Muscle layer of colon (tissue), 2 donors: ENCODE measurements around the gene CDX1.

Experiments used
- H3K27ac ChIP-seq: one replicate; pipeline ENCODE4 v1.7.0; 2013; ENCODE audit warnings: low read depth, mild to moderate bottlenecking, low read length, moderate library complexity
- H3K27me3 ChIP-seq, 2 donors: one replicate each; pipeline ENCODE4 v1.7.0; 2013; ENCODE audit warnings: low read length in 2 of 2, mild to moderate bottlenecking in 2 of 2; ENCODE audit not compliant: insufficient read depth in 2 of 2, control insufficient read depth in 1 of 2
- H3K36me3 ChIP-seq: one replicate; pipeline ENCODE4 v1.7.0; 2013; ENCODE audit warnings: mild to moderate bottlenecking, low read length; ENCODE audit not compliant: insufficient read depth
- H3K4me1 ChIP-seq: one replicate; pipeline ENCODE4 v1.7.0; 2013; ENCODE audit warnings: mild to moderate bottlenecking, low read length; ENCODE audit not compliant: insufficient read depth
- H3K4me3 ChIP-seq, 2 donors: one replicate each; pipeline ENCODE4 v1.7.0; 2013; ENCODE audit warnings: low read length in 2 of 2, low read depth in 1 of 2, mild to moderate bottlenecking in 1 of 2, moderate library complexity in 1 of 2
- H3K9ac ChIP-seq: one replicate; pipeline ENCODE4 v1.7.0; 2013; ENCODE audit warnings: low read length
- H3K9me3 ChIP-seq: one replicate; pipeline ENCODE4 v1.7.0; 2013; ENCODE audit warnings: mild to moderate bottlenecking, low read length
- donor health status: abdominal sarcoma.
- donor health status: Adenocarcinoma of cecum.

CDX1 gene

GRCh38 chr5:150159741-150160179, 6.8 kb upstream of the CDX1 start:
- H3K4me1 ChIP-seq, result peaks cover 21% of the 10 kb centered on the region
- H3K36me3 ChIP-seq, result no peaks in the 10 kb centered on the region
- no peaks in the 10 kb centered on the region for H3K27me3 ChIP-seq
- no peak overlapping the region for H3K27ac ChIP-seq
- no peak overlapping the region for H3K4me3 ChIP-seq
- H3K9me3 ChIP-seq, result no peaks in the 10 kb centered on the region
- no peak overlapping the region for H3K9ac ChIP-seq

- H3K9ac ChIP-seq, result no peak overlapping the region
- H3K27ac ChIP-seq, result no peak overlapping the region
- H3K4me3 ChIP-seq, result no peak overlapping the region
- no peaks in the 10 kb centered on the region for H3K9me3 ChIP-seq
- H3K27me3 ChIP-seq, result no peaks in the 10 kb centered on the region
- H3K36me3 ChIP-seq, result no peaks in the 10 kb centered on the region
- H3K4me1 ChIP-seq, result peaks cover 24% of the 10 kb centered on the region
Observed at GRCh38 chr5:150160448-150161081, 6.0 kb upstream of the CDX1 start.

GRCh38 chr5:150161242-150162141, 5.1 kb upstream of the CDX1 start:
- Histone ChIP-seq H3K27ac (no peak overlapping the region), H3K4me1 (peaks cover 18% of the 10 kb centered on the region), H3K9me3 (no peaks in the 10 kb centered on the region), H3K36me3 (no peaks in the 10 kb centered on the region), H3K27me3 (no peaks in the 10 kb centered on the region), H3K4me3 (no peak overlapping the region), H3K9ac (no peak overlapping the region)

GRCh38 chr5:150162142-150162513, 4.5 kb upstream of the CDX1 start:
- Histone ChIP-seq H3K9ac (no peak overlapping the region), H3K4me1 (peaks cover 15% of the 10 kb centered on the region), H3K36me3 (no peaks in the 10 kb centered on the region), H3K27ac (no peak overlapping the region), H3K4me3 (no peak overlapping the region), H3K9me3 (no peaks in the 10 kb centered on the region), H3K27me3 (peaks cover 0 to 6% of the 10 kb centered on the region in 2 donors)

- Histone ChIP-seq H3K36me3 (no peaks in the 10 kb centered on the region), H3K27ac (no peak overlapping the region), H3K4me3 (no peak overlapping the region), H3K27me3 (peaks cover 0 to 13% of the 10 kb centered on the region in 2 donors), H3K4me1 (peaks cover 9% of the 10 kb centered on the region), H3K9ac (no peak overlapping the region), H3K9me3 (no peaks in the 10 kb centered on the region)
Observed at GRCh38 chr5:150163035-150163434, 3.5 kb upstream of the CDX1 start.

GRCh38 chr5:150163547-150164059, 3.0 kb upstream of the CDX1 start:
- Histone ChIP-seq H3K27ac (no peak overlapping the region), H3K9me3 (no peaks in the 10 kb centered on the region), H3K27me3 (peaks cover 0 to 16% of the 10 kb centered on the region in 2 donors), H3K36me3 (no peaks in the 10 kb centered on the region), H3K9ac (no peak overlapping the region), H3K4me1 (peaks cover 9% of the 10 kb centered on the region), H3K4me3 (no peak overlapping the region)

GRCh38 chr5:150164211-150164980, 2.2 kb upstream of the CDX1 start:
- H3K27ac ChIP-seq, result peak overlapping the region; percentile 44
- H3K4me3 ChIP-seq, result no peak overlapping the region
- H3K27me3 ChIP-seq, result peaks cover 0 to 16% of the 10 kb centered on the region in 2 donors
- no peaks in the 10 kb centered on the region for H3K9me3 ChIP-seq
- H3K9ac ChIP-seq, result no peak overlapping the region
- no peaks in the 10 kb centered on the region for H3K36me3 ChIP-seq
- H3K4me1 ChIP-seq, result peaks cover 9% of the 10 kb centered on the region

GRCh38 chr5:150166037-150166649, 435 bp upstream of the CDX1 start:
- H3K36me3 ChIP-seq, result no peaks in the 10 kb centered on the region
- no peak overlapping the region for H3K27ac ChIP-seq
- H3K27me3 ChIP-seq, result peaks cover 0 to 16% of the 10 kb centered on the region in 2 donors
- H3K4me1 ChIP-seq, result peaks cover 9% of the 10 kb centered on the region
- H3K9me3 ChIP-seq, result no peaks in the 10 kb centered on the region
- H3K4me3 ChIP-seq, result no peak overlapping the region
- H3K9ac ChIP-seq, result no peak overlapping the region

- Histone ChIP-seq H3K27ac (no peak overlapping the region), H3K4me1 (peaks cover 9% of the 10 kb centered on the region), H3K9ac (no peak overlapping the region), H3K4me3 (no peak overlapping the region), H3K9me3 (no peaks in the 10 kb centered on the region), H3K27me3 (peaks cover 0 to 16% of the 10 kb centered on the region in 2 donors), H3K36me3 (no peaks in the 10 kb centered on the region)
Observed at GRCh38 chr5:150167512-150167850, 903 bp downstream of the CDX1 start.

GRCh38 chr5:150167908-150168307, 1.3 kb downstream of the CDX1 start:
- Histone ChIP-seq H3K27ac (no peak overlapping the region), H3K9me3 (no peaks in the 10 kb centered on the region), H3K4me3 (no peak overlapping the region), H3K36me3 (no peaks in the 10 kb centered on the region), H3K9ac (no peak overlapping the region), H3K4me1 (peaks cover 9% of the 10 kb centered on the region), H3K27me3 (peaks cover 0 to 16% of the 10 kb centered on the region in 2 donors)

GRCh38 chr5:150168864-150169263, 2.3 kb downstream of the CDX1 start:
- Histone ChIP-seq H3K27me3 (peaks cover 0 to 16% of the 10 kb centered on the region in 2 donors), H3K27ac (no peak overlapping the region), H3K9me3 (no peaks in the 10 kb centered on the region), H3K36me3 (no peaks in the 10 kb centered on the region), H3K9ac (no peak overlapping the region), H3K4me3 (no peak overlapping the region), H3K4me1 (peaks cover 9% of the 10 kb centered on the region)
